Neural crest cell (in vitro differentiated cells): ENCODE results near the gene LMAN1. TPM values are rescaled to one million over a fixed set of nuclear protein-coding genes. Genes with fewer than 3 reads are reported as not detected.

Experiments used
- DNase-seq: peaks from one replicate; pipeline ENCODE4 v3.0.0; 2021; ENCODE audit warnings: low read depth, mixed read lengths, low spot score
- H3K27ac Mint-ChIP-seq: one replicate; pipeline ENCODE4 v1.8.0; 2021; ENCODE audit warnings: mild to moderate bottlenecking, mixed read lengths; ENCODE audit not compliant: unreplicated experiment
- H3K27me3 Mint-ChIP-seq: 2 replicates; pipeline ENCODE4 v1.8.0; 2021; ENCODE audit warnings: low read depth, mild to moderate bottlenecking, mixed read lengths
- H3K36me3 Mint-ChIP-seq: 2 replicates; pipeline ENCODE4 v1.8.0; 2021; ENCODE audit warnings: low read depth, mild to moderate bottlenecking, mixed read lengths
- H3K4me1 Mint-ChIP-seq: 2 replicates; pipeline ENCODE4 v1.8.0; 2021; ENCODE audit warnings: mixed read lengths
- H3K4me3 Mint-ChIP-seq: one replicate; pipeline ENCODE4 v1.8.0; 2021; ENCODE audit warnings: mild to moderate bottlenecking, mixed read lengths
- H3K9me3 Mint-ChIP-seq: 2 replicates; pipeline ENCODE4 v1.8.0; 2021; ENCODE audit warnings: mixed read lengths
- total RNA-seq: library from RNA; stranded (reverse); gene quantifications from 2 replicates; pipeline ENCODE4 v1.2.1, GENCODE V29; 2021
- TF ChIP-seq, protein P1 (sequence below): fragments of 200-600 bp; sonication (generic); conservative IDR thresholded peaks from 2 replicates; pipeline ENCODE4 v1.5.0; 2021; ENCODE audit warnings: antibody characterized with exemption, mild to moderate bottlenecking

The LMAN1 gene
- total RNA-seq, 1 donor from 2014 or later = 55.3 TPM

DNA sequence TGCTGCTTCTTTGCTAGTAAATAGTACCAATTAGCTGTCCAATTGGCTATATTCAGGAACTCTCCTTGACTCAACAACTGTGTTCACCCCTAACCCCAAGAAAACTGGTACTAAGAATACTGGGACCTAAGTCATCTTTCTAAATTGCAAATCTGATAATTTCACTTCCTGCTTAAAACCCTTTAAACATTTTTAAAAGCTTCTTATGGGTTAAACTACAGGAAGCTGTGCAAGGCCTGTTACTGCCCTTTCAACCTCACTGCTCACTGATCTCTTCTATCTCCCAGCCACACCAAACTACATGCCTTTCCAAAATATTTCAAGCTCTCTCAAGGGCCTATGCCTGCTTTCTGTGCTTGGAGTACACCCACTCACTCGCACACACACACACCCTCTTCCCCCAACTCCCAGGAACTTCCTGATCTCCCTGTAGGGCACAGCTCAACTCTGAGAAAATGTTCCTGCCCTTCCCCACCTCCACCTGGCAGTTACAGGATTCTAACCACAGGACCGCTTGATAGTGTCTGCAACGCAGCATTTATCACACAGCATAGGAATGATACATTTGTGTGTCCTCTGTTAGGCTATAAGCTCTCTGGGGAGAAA, 6.7 kb downstream of the LMAN1 start:
- H3K36me3 Mint-ChIP-seq = peaks cover 20% of the 10 kb centered on the region
- H3K9me3 Mint-ChIP-seq = no peaks in the 10 kb centered on the region
- peaks cover 9% of the 10 kb centered on the region for H3K4me1 Mint-ChIP-seq
- H3K4me3 Mint-ChIP-seq = no peak overlapping the region
- H3K27ac Mint-ChIP-seq = no peak overlapping the region
- TF ChIP-seq, protein P1, sequence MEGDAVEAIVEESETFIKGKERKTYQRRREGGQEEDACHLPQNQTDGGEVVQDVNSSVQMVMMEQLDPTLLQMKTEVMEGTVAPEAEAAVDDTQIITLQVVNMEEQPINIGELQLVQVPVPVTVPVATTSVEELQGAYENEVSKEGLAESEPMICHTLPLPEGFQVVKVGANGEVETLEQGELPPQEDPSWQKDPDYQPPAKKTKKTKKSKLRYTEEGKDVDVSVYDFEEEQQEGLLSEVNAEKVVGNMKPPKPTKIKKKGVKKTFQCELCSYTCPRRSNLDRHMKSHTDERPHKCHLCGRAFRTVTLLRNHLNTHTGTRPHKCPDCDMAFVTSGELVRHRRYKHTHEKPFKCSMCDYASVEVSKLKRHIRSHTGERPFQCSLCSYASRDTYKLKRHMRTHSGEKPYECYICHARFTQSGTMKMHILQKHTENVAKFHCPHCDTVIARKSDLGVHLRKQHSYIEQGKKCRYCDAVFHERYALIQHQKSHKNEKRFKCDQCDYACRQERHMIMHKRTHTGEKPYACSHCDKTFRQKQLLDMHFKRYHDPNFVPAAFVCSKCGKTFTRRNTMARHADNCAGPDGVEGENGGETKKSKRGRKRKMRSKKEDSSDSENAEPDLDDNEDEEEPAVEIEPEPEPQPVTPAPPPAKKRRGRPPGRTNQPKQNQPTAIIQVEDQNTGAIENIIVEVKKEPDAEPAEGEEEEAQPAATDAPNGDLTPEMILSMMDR = no peak
- DNase-seq = no peak
- H3K27me3 Mint-ChIP-seq = no peaks in the 10 kb centered on the region

DNA sequence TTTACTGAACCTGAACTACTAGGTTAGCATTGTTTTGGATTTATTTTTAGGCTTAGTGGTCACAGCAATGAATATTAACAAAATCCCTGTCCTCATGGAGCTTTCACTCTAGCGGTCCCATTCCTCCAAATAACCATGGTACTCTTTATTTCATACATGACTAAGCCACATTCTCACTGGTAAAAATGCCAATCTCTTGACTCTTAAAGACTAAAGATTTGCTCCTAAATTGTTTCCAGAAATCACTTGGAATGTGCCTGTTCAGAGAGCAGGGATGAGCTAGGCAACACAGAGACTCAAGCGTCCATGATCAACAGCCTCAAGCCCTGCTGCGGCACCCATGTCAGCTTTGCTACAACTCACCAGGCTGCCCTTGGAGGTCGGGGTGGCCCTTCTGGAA, 13.5 kb downstream of the LMAN1 start:
- DNase-seq = no peak
- Mint-ChIP-seq H3K4me1 (no peaks in the 10 kb centered on the region), H3K36me3 (peaks cover 62% of the 10 kb centered on the region), H3K27ac (no peak overlapping the region), H3K4me3 (no peak overlapping the region), H3K9me3 (peaks cover 26% of the 10 kb centered on the region), H3K27me3 (no peaks in the 10 kb centered on the region)
- TF ChIP-seq, protein P1 = no peak

DNA sequence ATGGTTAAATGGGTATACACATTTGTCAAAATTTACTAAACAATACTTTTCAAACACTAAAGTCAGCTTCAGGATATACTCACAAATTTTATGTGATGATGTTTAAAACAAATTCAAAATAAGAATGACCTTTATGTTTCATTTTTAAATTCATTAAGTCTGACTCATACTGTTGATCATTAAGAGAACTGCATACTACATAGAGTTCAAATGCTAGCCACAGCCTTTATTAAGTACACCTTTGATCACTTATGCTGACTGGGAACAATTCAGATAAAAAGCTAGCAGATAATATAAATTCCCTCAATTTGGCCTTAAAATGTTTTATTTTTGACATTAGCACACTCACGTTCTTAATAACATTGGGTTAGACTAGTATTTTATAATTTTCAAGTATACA, 14.1 kb downstream of the LMAN1 start:
- Mint-ChIP-seq H3K27ac (no peak overlapping the region), H3K9me3 (peaks cover 26% of the 10 kb centered on the region), H3K36me3 (peaks cover 68% of the 10 kb centered on the region), H3K27me3 (no peaks in the 10 kb centered on the region), H3K4me1 (no peaks in the 10 kb centered on the region), H3K4me3 (no peak overlapping the region)
- TF ChIP-seq, protein P1 = no peak
- DNase-seq = no peak

- Mint-ChIP-seq H3K9me3 (peaks cover 26% of the 10 kb centered on the region), H3K27ac (no peak overlapping the region), H3K4me3 (no peak overlapping the region), H3K36me3 (peaks cover 68% of the 10 kb centered on the region), H3K27me3 (no peaks in the 10 kb centered on the region), H3K4me1 (no peaks in the 10 kb centered on the region)
- TF ChIP-seq, protein P1 = no peak
- DNase-seq = no peak
Measured at GRCh38 chr18:59343926-59344325, 15.1 kb downstream of the LMAN1 start.

GRCh38 chr18:59340817-59341216, 18.2 kb downstream of the LMAN1 start:
- no peak overlapping the region for H3K27ac Mint-ChIP-seq
- TF ChIP-seq, protein P1 = no peak
- peaks cover 26% of the 10 kb centered on the region for H3K9me3 Mint-ChIP-seq
- DNase-seq = no peak
- no peak overlapping the region for H3K4me3 Mint-ChIP-seq
- peaks cover 77% of the 10 kb centered on the region for H3K36me3 Mint-ChIP-seq
- H3K27me3 Mint-ChIP-seq = no peaks in the 10 kb centered on the region
- no peaks in the 10 kb centered on the region for H3K4me1 Mint-ChIP-seq
